K562 (cell line): Measurements from ENCODE around the gene YLPM1.

Experiments
- CAMTA2 ChIP-seq: fragments of 250-450 bp; sonication (Bioruptor Pico); conservative IDR thresholded peaks from 2 replicates; pipeline ENCODE4 v1.5.1; 2022
- CTCF ChIP-seq, 3 experiments: IDR thresholded peaks in 2 of 3; conservative IDR thresholded peaks in 1 of 3; 2 replicates each; pipeline ENCODE4 v1.5.1; 2011 to 2012; ENCODE audit warnings: low read length in 3 of 3, mild to moderate bottlenecking in 3 of 3, control low read depth in 2 of 3, improper control_type of control experiment in 1 of 3, inconsistent platforms in 1 of 3, low read depth in 1 of 3, mixed read lengths in 1 of 3, moderate library complexity in 1 of 3; ENCODE audit not compliant: insufficient read depth in 2 of 3
- EHMT2 ChIP-seq: fragments of 450-650 bp; IDR thresholded peaks from 2 replicates; pipeline ENCODE4 v1.6.1; 2018; ENCODE audit warnings: antibody characterized with exemption
- FOS ChIP-seq: IDR thresholded peaks from 3 replicates; pipeline ENCODE4 v1.6.1; 2011; ENCODE audit not compliant: insufficient read length; ENCODE audit errors: extremely low read depth
- PHF21A ChIP-seq: fragments of 450-650 bp; IDR thresholded peaks from 2 replicates; pipeline ENCODE4 v1.6.1; 2017; ENCODE audit warnings: low read depth, borderline replicate concordance

- TF ChIP-seq CTCF (IDR thresholded peaks at IDR 0.05 in 2 of 3, conservative IDR thresholded peaks at IDR 0.05 in 1 of 3; ENCODE audit: insufficient read depth in 2 of 3, low read depth in 1 of 3, low read length in 3 of 3) (no peak), EHMT2 (no peak), FOS (no peak), CAMTA2 (CRISPR knock-in tag) (no peak), PHF21A (no peak)
Measured at GRCh38 chr14:74841230-74842207, 78.4 kb downstream of the YLPM1 start.
